ENCODE data around the gene SMAD3.

- no peak for TF ChIP-seq EZH2 (IDR thresholded peaks at IDR 0.05)
- TF ChIP-seq CTCF (IDR thresholded peaks at IDR 0.05 in 2 of 3, conservative IDR thresholded peaks at IDR 0.05 in 1 of 3; ENCODE audit: borderline replicate concordance in 1 of 3, insufficient read depth in 1 of 3, low read depth in 2 of 3, low read length in 2 of 3), result no peak
- no peak for TF ChIP-seq POLR2AphosphoS5 (IDR thresholded peaks at IDR 0.05; ENCODE audit: low read depth, low read length)
- no peak for TF ChIP-seq EZH2phosphoT487 (IDR thresholded peaks at IDR 0.05; ENCODE audit: borderline replicate concordance)
- TF ChIP-seq POLR2A (IDR thresholded peaks at IDR 0.05; ENCODE audit: borderline replicate concordance, extremely low read depth, insufficient read depth, insufficient read length), result no peak
- no peak for TF ChIP-seq ATF3 (IDR thresholded peaks at IDR 0.05)
- no peak for TF ChIP-seq ZNF274 (IDR thresholded peaks at IDR 0.05; ENCODE audit: low read depth, low read length)
- TF ChIP-seq YY1 (IDR thresholded peaks at IDR 0.05; ENCODE audit: extremely low read depth, insufficient replicate concordance, low read depth, low read length), result no peak
- TF ChIP-seq ZBTB33 (IDR thresholded peaks at IDR 0.05; ENCODE audit: extremely low read depth, insufficient replicate concordance, low read length), result no peak
Observed at GRCh38 chr15:67163180-67163579, 97.8 kb downstream of the SMAD3 start.
